Activated CD4-positive, alpha-beta T cell treated with anti-CD3 and anti-CD28 coated beads, Interleukin-2, Interleukin-6, amounts not matched to agents 100 ng/mL and 50 ng/mL, durations not matched to agents 16 hours and 8 hours (primary cell): ENCODE measurements around the gene RAB11FIP2.
"Not testable (repeated sequence)": the region's sequence is repeated elsewhere in the genome, so short reads cannot be mapped to it uniquely, and the experiment has no call there.

Experiments used
- DNase-seq: peaks from one replicate; pipeline ENCODE4 v3.0.0-alpha.2; 2020

RAB11FIP2 gene, protein sequence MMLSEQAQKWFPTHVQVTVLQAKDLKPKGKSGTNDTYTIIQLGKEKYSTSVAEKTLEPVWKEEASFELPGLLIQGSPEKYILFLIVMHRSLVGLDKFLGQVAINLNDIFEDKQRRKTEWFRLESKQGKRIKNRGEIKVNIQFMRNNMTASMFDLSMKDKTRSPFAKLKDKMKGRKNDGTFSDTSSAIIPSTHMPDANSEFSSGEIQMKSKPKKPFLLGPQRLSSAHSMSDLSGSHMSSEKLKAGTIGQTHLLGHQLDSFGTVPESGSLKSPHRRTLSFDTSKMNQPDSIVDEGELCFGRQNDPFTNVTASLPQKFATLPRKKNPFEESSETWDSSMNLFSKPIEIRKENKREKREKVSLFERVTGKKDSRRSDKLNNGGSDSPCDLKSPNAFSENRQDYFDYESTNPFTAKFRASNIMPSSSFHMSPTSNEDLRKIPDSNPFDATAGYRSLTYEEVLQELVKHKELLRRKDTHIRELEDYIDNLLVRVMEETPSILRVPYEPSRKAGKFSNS

DNA sequence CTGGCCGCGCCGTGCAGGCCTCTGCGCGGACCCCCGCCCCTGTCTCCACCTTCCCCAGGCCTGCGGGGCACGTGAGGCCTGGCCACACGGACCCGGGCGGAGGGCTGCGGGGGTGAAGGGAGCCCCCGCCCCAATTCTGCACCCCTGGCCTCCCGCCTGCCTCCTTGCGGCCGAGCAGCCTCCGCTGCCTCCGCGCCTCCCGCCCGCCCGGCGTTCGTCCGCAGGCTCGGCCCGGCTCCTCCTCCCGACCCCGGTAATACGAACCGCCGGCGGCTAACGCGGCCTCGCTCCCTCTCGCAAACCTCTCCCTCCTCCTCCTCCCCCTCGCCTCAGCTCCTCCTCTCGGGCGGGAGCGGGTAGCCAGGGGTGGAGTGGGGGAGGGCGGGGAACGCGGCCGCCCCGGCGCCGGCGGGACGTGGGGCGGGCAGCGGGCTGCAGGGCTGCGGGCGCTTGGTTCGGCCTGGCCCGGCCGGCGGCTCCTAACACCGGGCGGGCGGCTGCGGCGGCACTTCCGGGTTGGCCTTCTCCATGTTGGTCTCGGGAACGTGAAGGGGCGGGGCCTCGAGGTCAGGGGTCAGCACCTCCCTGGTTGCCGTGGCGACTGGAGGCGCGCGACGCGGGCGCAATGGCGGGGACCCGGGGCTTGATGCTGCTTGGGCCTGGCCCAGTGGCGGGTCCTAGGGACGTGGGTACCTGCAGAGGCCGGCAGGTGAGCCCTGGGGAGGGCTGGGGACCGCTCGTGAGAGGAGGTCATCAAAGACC, at the start of gene RAB11FIP2:
Gene RAB11FIP2 (minus strand): TSS at position 547 of the 762 bp plus-strand sequence. CDS start 778 bp downstream, outside the sequence.
- DNase-seq: peak; percentile 96

DNA sequence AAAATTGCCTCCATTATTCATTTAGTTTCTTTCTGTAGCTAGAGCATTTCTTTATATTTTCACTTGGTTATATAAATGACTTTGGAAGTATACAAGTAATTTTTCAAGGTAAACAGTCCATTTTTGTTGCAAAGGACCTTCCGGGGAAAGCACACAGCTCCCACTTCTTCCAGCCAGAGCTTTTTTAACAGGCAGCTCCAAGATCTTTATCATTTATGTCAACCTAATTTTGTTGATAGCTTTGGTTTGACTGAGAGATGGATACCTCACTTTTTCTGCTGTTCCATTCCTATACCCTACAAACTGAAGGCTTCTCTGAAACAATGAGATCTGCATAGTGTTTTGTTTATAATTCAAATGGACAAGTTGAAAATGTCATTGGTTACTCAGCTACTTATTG, 49.3 kb upstream of the RAB11FIP2 start:
- DNase-seq: no peak

DNA sequence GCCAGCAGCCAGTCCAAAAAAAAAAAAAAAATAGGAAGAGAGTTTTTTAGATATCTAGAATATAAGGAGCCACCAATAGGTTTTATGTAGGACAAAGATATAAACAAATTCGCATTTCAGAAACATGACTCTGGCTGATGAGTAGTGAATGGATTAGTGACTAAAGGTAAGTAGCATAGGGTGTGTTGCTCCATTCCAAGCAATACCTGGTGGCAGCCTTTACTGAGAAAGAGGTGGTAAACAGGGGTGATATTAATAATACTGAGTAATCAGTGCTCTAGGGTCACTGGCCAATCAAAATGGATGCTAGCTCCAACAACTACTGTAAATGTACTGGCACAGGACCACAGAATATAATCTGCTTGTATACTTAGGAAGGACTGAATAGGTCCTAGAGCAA, 45.5 kb upstream of the RAB11FIP2 start:
- no peak for DNase-seq

DNA sequence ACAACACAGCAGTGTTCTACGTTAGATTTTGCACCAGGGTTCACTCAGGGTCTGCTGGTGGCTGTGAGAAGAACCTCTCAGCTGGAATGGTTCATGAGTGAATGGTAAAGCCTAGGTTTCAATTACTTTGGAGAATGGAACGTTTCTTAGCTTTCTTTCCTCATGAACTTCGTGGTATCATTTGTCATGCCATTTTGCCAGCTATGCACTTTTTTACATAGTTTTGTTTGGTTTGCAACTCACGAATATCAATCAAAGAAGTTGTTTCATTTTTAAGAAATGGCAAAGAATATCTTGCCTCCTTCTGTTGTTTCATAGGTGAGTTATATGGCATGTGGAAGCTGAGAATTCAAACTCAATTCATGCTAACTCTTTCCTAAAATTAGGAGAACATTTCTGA, 34.1 kb upstream of the RAB11FIP2 start:
- DNase-seq: no peak

DNA sequence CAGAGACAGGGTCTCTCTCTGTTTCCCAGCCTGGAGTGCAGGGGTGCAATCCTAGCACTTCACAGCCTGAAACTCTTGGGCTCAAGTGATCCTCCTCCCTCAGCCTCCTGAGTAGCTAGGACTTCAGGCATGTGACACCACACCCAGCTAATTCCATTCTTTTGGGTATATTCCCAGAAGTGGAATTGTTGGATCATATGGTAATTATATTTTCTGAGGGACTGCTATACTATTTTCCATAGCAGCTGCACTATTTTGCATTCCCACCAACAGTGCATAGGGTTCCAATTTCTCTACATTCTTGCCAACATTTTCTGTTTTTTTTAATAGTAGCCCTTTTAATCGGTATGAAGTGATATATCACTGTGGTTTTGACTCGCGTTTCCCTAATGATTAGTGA, 30.0 kb upstream of the RAB11FIP2 start:
- no peak for DNase-seq

DNA sequence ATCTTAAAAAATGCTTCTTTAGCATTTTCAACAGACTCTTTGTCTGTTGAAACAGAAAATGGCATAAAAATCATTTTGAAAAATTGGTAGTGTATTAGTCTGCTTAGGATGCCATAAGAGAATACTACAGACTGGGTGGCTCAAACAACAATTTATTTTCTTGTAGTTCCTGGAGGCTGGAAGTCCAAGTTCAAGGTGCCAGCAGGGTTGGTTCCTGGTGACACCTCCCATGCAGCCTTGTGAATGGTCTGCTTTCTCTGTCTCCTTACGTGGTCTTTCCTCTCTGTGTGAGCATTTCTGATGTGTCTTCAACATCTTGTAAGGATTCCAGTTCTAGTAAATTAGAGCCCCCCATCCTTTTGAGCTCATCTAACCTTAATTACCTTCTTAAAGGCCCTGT, 26.1 kb upstream of the RAB11FIP2 start:
- no peak for DNase-seq

DNA sequence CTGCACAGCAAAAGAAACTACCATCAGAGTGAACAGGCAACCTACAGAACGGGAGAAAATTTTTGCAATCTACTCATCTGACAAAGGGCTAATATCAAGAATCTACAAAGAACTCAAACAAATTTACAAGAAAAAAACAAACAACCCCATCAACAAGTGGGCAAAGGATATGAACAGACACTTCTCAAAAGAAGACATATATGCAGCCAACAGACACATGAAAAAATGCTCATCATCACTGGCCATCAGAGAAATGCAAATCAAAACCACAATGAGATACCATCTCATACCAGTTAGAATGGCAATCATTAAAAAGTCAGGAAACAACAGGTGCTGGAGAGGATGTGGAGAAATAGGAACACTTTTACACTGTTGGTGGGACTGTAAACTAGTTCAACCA, 20.6 kb upstream of the RAB11FIP2 start:
- DNase-seq: not testable (repeated sequence)

DNA sequence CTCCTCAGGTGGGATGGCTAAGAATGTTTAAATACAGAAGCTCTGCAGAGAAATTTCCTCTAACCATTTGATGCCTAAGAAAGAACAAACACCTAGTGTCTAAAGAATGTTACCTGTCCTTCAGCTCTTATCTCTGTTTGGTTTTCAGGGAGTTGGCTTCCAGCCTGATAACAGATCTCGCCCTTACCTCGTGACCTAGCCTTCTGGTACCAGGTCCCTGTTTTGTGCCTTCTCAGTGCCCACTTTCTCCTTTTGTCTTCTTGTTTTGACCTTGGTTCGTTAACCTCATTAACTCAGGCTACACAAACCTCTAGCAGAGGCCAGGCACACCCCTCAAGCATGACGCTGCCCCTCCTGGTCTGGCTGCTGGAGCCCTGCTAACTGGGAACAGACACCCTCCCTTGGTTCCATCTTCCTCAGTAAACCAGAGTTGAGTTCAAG, 16.1 kb upstream of the RAB11FIP2 start:
- DNase-seq: no peak

DNA sequence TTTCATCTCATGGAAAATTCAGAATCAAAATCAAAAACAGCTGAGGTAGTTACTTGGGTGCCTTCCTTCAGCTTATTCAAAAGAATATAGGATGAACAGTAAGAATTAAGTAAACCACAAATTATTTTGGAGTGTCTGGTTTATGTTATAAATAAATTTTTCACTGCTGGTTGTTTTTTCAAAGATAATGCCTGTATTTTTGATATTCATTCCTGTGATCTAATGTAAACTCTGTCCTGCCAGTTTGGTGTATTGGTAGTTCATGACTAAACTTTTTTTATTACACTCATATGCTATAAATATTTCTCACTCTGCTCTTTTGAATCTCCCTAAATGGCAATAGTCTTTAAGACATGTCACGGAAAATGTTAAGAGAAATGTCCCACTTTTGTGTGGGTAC, 11.6 kb upstream of the RAB11FIP2 start:
- no peak for DNase-seq

DNA sequence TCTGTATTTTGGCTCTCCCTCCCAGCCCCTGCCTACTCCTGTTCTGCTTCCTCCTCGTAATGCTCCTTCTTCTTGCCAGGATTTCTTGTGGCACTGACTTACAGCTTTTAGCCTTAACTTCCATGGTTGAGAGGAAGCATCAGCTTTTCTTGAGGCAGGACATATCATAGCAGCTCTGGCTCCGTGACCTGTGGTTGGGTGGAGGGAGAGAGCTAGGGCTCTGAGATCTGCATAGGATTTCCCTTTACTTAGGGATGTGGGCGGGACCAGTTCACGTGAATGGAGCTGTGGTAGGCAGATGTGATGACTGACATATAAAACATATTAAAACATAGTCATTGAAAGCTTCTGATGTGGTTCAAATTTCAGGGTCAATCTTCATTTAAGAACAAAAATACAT, 10.6 kb upstream of the RAB11FIP2 start:
- DNase-seq: no peak

DNA sequence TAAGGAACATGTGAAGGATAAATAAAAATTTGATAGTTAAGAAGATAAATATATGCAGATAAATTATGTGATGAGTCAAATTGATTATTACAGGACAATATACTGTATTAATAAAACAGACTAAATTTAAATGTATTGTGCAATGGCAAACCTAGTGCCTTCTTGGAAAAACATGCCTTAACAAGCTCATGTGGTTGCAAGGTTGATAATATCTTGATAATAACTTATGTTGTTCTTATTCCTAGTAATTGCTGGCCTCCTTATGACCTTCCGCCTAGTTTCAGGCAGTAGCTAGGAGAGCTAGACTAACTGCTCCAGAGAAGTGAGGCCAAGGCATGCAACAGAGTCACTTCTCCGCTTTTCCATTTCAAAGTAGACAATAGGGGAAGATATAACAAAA, 7.6 kb upstream of the RAB11FIP2 start:
- no peak for DNase-seq

DNA sequence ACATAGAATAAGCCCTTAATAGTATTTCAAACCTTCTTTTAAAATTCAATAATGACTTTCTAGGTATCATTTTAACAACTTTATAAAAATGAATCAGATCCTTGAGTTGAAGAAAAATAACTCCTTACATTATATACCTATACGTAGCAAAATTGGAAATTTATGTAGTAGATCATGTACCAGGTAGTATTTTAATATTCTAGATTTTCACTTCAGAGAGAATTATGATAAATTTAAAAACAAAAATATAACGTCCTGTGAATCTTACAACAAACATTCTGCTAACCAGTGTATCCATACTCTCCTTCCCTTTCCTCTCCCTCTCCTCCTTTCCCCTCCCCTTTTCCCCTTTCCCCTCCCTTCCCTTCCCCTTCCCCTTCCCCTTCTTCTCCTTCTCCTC, 6.1 kb upstream of the RAB11FIP2 start:
- DNase-seq: no peak

DNA sequence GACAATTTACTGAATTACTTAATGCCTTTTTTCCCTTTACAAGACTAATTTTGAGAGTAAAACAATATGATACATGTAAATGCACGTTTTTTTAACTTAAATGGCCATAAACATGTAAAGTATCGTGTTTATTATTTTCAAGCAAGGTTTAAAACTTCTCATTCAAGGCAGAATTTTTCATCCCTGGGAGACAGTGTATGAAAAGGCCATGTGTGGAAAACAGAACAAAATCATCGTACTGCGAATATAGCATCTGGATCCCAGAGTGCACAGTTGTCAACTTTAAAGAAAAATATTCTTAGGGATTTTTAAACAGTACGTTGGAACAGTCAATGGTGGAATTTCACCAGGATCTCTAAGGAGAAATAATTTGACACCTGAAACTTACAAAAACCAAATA, 1.1 kb upstream of the RAB11FIP2 start:
- DNase-seq: no peak

DNA sequence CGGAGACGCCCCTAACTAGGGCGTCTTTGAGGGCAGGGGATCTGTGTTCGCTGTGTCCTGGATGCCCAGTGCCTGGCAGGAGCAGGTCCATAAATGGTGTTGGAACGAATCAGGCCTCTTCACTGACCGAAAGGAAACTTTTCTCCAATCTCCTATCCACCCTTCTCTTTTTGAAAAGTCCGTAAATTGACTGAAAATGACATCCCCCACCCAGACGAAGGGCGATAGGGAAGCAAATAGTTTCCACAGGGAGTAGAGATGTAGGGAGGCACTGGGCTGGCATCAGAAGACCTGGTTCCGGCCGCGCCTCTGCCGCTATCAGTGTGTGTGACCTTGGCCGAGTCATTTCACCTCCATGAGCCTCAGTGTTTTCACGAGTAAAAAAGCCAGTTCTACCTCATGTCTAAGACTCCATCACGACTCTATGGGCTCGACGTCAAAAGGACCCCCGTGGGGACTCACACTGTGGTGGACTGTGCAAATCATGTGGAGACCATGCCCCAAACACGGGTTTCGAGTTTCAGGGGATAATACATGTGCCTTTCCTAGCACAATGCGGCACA, 497 bp upstream of the RAB11FIP2 start:
- DNase-seq: no peak

DNA sequence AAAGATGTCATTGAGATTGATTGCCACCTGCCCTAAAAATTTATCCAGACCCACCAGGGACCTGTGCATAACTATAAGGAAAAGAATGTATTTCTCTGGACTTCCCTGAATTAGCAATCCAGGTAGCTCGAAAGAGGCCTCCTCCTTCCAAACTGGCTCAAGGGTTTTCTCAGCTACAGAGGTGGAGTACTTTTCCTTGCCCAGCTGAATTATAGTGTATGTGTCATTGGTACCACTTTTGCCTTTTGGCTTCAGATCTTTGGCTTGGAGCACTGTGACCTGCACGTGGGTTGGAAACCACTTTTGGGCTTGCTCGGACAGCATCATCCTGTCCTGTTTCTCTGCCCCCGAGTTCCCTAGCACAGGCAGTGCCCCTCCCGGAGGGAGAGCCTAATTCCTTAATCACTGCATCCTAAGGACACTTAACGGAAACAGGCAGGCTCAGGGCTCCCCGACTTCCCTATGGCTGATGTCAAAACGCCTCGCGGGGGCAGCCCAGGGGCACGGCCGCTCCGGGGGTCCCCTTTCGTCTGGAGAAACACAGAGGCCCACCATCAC, 825 bp downstream of the RAB11FIP2 start:
- peak; percentile 34 for DNase-seq

DNA sequence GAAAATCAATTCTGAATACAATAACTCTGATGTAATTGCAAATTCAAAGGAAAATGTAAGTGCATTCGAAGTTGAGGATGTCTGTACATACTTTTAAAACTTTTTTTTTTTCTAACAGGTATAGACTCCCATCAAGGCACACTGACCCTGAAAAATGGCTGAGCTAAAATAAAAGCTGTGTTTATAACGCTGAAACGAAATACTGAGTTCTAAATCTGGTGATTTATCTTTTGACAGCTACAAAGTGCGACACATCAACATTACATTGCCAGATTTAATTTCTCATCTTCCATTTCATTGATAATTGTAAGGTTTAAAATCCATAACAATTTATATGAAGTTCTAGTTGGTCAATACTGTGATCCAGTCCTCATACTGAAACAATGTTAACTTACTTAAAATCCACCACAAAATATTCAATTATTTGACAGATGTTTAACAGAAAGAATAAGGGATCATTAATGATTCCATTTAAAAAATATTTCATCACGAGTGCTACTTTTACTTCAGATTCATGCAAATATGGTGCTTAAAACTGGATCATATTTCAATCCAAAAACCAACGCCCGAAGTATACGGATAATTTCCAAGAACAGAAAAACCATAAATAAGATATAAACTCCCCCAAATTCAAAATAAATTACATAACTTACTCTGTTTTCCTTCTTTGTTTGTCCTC, 1.4 kb downstream of the RAB11FIP2 start:
- DNase-seq: no peak

DNA sequence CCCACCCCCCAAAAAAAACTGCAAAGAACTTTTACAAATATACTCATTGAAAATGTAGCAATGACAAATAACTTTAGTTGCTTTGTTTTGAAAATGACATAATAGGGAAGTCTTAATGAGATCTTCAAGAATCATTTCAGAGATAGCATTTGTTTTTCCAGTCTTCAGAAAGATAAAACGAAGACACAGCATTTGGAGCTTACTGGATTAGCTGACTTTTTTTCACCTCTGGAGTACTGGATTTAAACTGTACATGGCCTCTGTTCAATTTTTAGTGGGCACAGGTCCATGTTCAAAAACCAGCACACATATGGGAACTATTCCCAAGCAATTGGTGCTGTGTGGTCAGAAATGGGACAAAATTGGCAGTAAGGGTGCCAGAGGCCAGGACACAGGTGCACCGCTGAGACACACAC, 3.9 kb downstream of the RAB11FIP2 start:
- DNase-seq: no peak

DNA sequence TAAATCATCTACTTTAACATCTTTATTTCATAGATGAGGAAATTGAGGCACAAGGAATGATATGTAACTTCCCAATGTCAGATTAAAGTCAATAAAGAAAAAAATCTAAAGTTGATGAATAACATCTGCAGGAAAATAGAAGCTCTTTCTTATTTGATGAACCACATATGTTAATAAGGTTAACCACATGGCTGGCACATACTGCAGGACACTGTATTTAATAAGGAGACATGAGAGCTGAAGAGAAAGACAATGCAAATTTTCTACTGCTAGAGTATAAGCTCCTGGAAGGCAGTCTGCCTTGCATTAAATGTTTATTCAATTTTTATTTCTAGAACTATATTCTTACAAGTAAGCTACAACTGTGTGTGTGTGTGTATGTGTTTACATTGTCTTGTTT, 4.4 kb downstream of the RAB11FIP2 start:
- no peak for DNase-seq

DNA sequence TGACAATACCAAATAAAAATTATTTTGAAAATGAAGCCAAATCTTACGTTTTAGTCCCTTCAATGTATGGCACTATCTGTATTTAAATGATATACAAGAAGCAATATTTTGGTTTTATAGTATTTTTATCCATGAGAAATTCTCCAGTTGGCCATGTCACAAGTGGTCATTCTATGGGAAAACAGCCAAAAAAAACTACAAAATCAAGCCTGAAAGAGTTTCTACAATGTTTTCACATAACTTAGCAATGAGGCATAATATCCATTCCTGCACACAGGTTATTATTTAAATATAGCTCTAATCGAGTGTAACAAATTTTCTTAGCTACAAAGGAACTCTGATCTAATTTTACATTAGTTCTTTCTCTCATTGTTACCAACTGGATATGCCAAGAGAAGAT, 5.4 kb downstream of the RAB11FIP2 start:
- no peak for DNase-seq

DNA sequence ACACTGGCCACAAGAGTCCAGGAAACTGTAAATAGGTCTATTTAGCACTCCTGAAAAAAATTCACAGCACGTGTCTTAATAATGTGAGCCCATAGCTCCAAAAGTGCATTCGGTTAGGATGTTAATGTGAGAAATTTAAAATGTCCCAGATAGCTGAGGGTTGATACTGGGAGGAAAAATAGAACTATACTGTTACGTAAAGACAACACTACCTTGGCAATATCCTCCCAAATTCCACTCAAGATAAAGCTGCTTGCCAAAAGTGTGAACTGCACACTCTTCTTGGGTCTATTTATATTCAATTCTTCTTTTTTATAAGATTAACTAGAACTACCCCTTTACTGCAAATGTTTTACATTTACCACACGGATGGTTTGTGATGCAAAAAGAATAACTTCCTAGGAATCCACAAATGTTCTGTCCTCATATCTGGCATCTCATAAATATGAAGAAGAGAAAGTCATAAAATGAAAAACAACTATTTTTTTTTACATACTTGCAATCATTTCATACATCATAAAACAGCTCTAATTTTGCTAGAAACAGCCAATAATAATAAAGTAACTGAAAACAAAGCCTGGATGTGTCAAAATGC, 10.4 kb downstream of the RAB11FIP2 start:
- DNase-seq: no peak

DNA sequence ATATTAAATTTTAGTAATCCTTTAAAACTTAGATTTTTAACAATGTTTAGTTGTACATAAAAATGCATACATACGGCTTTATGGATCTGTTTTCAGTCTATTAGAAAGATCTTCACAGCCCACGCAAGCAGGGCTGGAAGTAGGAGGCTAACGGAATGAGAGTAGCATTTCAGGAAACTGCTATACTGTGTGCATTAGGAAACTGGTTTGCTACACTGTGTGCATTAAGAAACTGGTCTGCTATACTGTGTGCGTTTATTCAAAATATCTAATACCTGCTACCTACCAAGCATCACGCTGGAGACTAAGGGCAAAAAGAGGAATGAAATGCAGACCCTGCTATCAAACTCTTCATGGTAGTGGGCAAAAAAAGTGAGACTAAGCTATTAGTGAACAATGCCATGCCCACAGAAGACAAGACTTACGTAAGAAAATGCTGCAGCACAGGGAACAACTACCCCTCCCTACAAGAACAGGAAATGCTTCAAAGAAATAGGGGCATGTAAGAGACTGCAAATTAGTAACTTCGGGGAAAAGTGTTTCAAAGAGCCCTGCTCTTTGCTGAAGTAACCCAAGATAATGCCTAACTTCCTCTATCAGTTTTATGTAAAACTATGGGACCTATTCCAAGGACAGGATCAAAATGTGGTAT, 11.3 kb downstream of the RAB11FIP2 start:
- DNase-seq: no peak

DNA sequence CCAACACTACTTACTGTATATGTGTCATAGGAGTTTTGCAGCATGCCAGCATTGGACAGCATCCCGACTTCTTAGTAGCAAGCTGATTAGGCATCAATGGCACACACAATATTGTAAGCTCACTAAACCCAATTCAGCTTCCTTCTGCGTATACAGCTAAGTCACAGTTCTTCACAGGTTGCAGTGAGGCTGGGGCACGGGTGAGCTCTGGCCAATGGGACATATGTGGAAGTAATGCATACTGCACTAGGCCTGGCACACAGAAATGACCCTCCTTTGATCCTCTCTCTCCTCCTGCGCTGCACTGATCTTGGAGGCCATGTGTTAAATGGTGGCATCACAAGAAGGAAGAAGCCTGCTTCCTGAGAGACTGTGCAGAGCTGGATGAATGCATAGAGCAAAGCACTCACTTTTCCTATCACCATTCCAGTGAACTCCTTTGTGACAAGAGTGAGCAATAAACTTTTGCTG, 11.9 kb downstream of the RAB11FIP2 start:
- DNase-seq: no peak
